Right lung (tissue), 5 donors: ENCODE results near the gene APOC3. TPM values are rescaled to one million over a fixed set of nuclear protein-coding genes. Genes with fewer than 3 reads are reported as not detected.
A peak's percentile ranks its signal among the peaks of the same experiment; 100 is the strongest.
"Not testable (repeated sequence)": the region's sequence is repeated elsewhere in the genome, so short reads cannot be mapped to it uniquely, and the experiment has no call there.

ENCODE experiments used
- DNase-seq, 2 donors: peaks; one replicate each; pipeline ENCODE4 v3.0.0-alpha.2; 2013
- polyA plus RNA-seq, 5 donors: library from polyadenylated mRNA; unstranded; fragments of 120-200 nt; gene quantifications; one replicate each; pipeline versions ENCODE4 v1.2.1 to v1.2.3, GENCODE V29; 2013; ENCODE audit warnings: inconsistent platforms in 1 of 5, low replicate concordance in 1 of 5; ENCODE audit not compliant: insufficient read length in 5 of 5, insufficient read depth in 1 of 5

The APOC3 gene
- polyA plus RNA-seq, 5 donors: 0.33 to 9.0 TPM; not detected in 3

DNA sequence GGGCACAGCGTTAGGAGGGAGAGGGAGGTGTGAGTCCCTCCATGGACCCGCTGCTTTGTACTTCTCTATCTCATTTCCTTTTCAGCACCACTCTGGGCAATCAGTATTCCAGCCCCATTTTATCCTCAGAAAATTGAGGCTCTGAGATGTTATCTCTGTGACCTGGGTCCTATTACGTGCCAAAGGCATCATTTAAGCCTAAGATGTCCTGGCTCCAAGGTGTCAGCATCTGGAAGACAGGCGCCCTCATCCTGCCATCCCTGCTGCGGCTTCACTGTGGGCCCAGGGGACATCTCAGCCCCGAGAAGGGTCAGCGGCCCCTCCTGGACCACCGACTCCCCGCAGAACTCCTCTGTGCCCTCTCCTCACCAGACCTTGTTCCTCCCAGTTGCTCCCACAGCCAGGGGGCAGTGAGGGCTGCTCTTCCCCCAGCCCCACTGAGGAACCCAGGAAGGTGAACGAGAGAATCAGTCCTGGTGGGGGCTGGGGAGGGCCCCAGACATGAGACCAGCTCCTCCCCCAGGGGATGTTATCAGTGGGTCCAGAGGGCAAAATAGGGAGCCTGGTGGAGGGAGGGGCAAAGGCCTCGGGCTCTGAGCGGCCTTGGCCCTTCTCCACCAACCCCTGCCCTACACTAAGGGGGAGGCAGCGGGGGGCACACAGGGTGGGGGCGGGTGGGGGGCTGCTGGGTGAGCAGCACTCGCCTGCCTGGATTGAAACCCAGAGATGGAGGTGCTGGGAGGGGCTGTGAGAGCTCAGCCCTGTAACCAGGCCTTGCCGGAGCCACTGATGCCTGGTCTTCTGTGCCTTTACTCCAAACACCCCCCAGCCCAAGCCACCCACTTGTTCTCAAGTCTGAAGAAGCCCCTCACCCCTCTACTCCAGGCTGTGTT, 829 bp upstream of the APOC3 start:
- DNase-seq: no peak

- DNase-seq: no peak
Observed at GRCh38 chr11:116830184-116830912, 641 bp downstream of the APOC3 start.

GRCh38 chr11:116831790-116832349, 2.2 kb downstream of the APOC3 start:
- DNase-seq: no peak

DNA sequence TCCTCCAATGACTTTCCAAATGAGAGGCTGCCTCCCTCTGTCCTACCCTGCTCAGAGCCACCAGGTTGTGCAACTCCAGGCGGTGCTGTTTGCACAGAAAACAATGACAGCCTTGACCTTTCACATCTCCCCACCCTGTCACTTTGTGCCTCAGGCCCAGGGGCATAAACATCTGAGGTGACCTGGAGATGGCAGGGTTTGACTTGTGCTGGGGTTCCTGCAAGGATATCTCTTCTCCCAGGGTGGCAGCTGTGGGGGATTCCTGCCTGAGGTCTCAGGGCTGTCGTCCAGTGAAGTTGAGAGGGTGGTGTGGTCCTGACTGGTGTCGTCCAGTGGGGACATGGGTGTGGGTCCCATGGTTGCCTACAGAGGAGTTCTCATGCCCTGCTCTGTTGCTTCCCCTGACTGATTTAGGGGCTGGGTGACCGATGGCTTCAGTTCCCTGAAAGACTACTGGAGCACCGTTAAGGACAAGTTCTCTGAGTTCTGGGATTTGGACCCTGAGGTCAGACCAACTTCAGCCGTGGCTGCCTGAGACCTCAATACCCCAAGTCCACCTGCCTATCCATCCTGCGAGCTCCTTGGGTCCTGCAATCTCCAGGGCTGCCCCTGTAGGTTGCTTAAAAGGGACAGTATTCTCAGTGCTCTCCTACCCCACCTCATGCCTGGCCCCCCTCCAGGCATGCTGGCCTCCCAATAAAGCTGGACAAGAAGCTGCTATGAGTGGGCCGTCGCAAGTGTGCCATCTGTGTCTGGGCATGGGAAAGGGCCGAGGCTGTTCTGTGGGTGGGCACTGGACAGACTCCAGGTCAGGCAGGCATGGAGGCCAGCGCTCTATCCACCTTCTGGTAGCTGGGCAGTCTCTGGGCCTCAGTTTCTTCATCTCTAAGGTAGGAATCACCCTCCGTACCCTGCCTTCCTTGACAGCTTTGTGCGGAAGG, 2.9 kb downstream of the APOC3 start:
- DNase-seq: no peak

GRCh38 chr11:116833491-116833815, 3.7 kb downstream of the APOC3 start:
- DNase-seq: no peak

GRCh38 chr11:116833816-116834534, 4.3 kb downstream of the APOC3 start:
- DNase-seq: no peak

DNA sequence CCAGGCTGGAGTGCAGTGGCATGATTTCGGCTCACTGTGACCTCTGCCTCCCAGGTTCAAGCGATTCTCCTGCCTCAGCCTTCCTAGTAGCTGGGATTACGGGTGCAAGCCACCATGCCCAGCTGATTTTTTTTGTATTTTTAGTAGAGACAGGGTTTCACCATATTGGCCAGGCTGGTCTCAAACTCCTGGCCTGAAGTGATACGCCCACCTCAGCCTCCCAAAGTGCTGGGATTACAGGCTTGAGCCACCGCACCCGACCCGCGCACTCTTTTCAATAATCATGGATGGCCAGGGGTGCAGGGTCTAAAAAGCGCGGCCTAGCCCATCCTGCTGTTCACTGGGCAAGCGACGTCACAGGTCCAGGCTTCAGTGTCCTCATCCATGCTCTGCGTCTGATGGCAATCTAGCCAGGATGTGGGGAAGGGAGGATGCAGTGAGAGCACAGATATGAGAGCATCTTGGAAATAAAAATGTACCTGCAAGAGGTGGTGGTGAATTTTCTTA, 4.9 kb downstream of the APOC3 start:
- not testable (repeated sequence) for DNase-seq

- no peak for DNase-seq
Observed at GRCh38 chr11:116835042-116835772, 5.5 kb downstream of the APOC3 start.

GRCh38 chr11:116835791-116836631, 6.3 kb downstream of the APOC3 start:
- DNase-seq: peak; percentile 99

GRCh38 chr11:116836632-116836991, 6.9 kb downstream of the APOC3 start:
- DNase-seq: no peak

GRCh38 chr11:116837231-116838091, 7.8 kb downstream of the APOC3 start, which contains the start of gene APOA1:
Gene APOA1 (minus strand): TSS chr11:116837622. CDS start chr11:116837387, 235 bp downstream.
- DNase-seq: no peak

GRCh38 chr11:116838321-116839084, 8.8 kb downstream of the APOC3 start:
- DNase-seq: no peak

- DNase-seq: peak in 1 of 2 donors; percentile 48
Observed at GRCh38 chr11:116840224-116840745, 10.6 kb downstream of the APOC3 start.

- no peak for DNase-seq
Observed at GRCh38 chr11:116840746-116841296, 11.1 kb downstream of the APOC3 start.

DNA sequence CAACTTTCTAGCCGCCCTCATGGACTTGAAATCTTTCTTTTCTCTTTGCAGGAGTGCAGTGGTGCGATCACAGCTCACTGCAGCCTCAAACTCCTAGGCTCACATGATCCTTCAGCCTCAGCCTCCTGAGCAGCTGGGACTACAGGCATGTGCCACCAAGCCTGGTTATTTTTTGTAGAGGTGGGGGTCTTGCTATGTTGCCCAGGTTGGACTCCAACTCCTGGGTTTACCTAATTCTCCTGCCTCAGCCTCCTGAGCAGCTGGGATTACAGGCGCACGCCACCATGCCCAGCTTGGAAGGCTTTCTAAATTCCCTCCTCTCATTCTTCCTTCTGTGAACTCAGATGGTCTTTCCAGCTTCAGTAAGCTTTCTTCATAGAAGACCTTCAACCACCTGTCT, 12.4 kb downstream of the APOC3 start:
- DNase-seq: no peak

DNA sequence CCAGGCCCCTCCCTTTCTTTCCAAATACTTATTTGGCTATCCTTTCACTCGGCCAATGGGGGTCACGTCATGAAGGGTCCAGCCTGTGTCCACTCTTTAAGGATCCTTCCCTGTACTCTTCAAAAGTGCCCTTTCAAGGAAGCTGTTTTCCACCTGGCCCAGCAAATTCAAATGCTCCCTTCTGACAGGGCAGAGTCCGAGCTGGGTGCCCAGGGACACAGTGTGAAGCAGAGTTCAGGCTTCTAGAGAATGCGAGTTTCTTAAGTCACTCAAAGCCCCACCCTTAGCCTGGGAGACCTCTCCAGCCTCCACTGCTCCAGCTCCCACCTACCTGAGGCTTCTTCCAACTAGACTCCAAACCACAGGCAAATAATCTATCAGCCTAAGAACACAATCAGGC, 13.2 kb downstream of the APOC3 start:
- DNase-seq: no peak

DNA sequence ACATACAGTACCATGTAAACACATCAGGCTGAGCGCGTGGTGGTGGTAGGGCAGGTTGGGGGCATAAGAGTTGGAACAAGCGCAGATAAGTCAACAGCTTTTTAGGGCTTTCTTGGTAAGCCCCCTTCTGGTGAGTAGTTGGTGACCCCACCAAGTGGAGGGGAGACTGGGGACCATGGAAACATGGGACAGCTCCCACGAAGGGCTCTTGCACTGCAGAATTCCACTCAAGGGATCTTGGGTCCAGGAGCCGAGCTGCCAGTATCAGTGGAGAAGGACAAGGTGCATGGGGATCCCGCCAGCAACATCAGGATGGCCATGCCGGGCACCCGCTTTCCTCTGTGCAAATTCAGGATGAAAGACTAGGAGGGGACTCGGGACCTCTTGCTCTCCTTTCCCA, 14.0 kb downstream of the APOC3 start:
- DNase-seq: no peak
